Parathyroid adenoma (tissue), 2 donors: ENCODE data around the gene CD46.
"Not testable (repeated sequence)": the region's sequence is repeated elsewhere in the genome, so short reads cannot be mapped to it uniquely, and the experiment has no call there.

Source experiments
- H2AFZ ChIP-seq: fragments of 300-600 bp; sonication (generic); one replicate; pipeline ENCODE4 v1.7.0; 2017; ENCODE audit warnings: antibody characterized with exemption, mild to moderate bottlenecking
- H3K27ac ChIP-seq: fragments of 300-600 bp; sonication (generic); one replicate; pipeline ENCODE4 v1.7.0; 2017
- H3K27me3 ChIP-seq: fragments of 300-600 bp; sonication (generic); one replicate; pipeline ENCODE4 v1.7.0; 2017; ENCODE audit warnings: low read length; ENCODE audit not compliant: control insufficient read depth, insufficient read depth
- H3K36me3 ChIP-seq: fragments of 300-600 bp; sonication (generic); one replicate; pipeline ENCODE4 v1.7.0; 2017; ENCODE audit warnings: low read length; ENCODE audit not compliant: control insufficient read depth, insufficient read depth
- H3K4me1 ChIP-seq: fragments of 300-600 bp; sonication (generic); one replicate; pipeline ENCODE4 v1.7.0; 2017; ENCODE audit warnings: control low read depth
- H3K4me2 ChIP-seq: fragments of 300-600 bp; sonication (generic); one replicate; pipeline ENCODE4 v1.7.0; 2017; ENCODE audit warnings: low read length
- H3K4me3 ChIP-seq: fragments of 300-600 bp; sonication (generic); one replicate; pipeline ENCODE4 v1.7.0; 2017; ENCODE audit warnings: low read depth, low read length
- H3K79me2 ChIP-seq: fragments of 300-600 bp; sonication (generic); one replicate; pipeline ENCODE4 v1.7.0; 2017; ENCODE audit warnings: control low read depth
- H3K9ac ChIP-seq: fragments of 300-600 bp; sonication (generic); one replicate; pipeline ENCODE4 v1.7.0; 2017; ENCODE audit warnings: mild to moderate bottlenecking
- H3K9me3 ChIP-seq: fragments of 300-600 bp; sonication (generic); one replicate; pipeline ENCODE4 v1.7.0; 2017; ENCODE audit warnings: low read length; ENCODE audit not compliant: control insufficient read depth
- CTCF ChIP-seq: fragments of 300-600 bp; sonication (generic); IDR thresholded peaks from one replicate; pipeline ENCODE4 v1.7.0; 2017; ENCODE audit warnings: antibody characterized with exemption, mild to moderate bottlenecking
- donor health status: primary hyperparathyroidism.

Gene CD46

GRCh38 chr1:207713529-207713928, 38.3 kb upstream of the CD46 start:
- no peak for TF ChIP-seq CTCF
- H3K27ac ChIP-seq: no peak overlapping the region
- no peak overlapping the region for H3K4me3 ChIP-seq
- H3K4me2 ChIP-seq: no peak overlapping the region
- no peaks in the 10 kb centered on the region for H3K27me3 ChIP-seq
- no peaks in the 10 kb centered on the region for H3K9me3 ChIP-seq
- no peaks in the 10 kb centered on the region for H3K36me3 ChIP-seq
- H3K79me2 ChIP-seq: no peaks in the 10 kb centered on the region
- no peak overlapping the region for H3K9ac ChIP-seq
- H3K4me1 ChIP-seq: no peaks in the 10 kb centered on the region
- H2AFZ ChIP-seq: no peak overlapping the region

GRCh38 chr1:207719234-207719633, 32.6 kb upstream of the CD46 start:
- Histone ChIP-seq H3K4me3 (no peak overlapping the region), H3K9ac (no peak overlapping the region), H2AFZ (no peak overlapping the region), H3K79me2 (no peaks in the 10 kb centered on the region), H3K4me1 (no peaks in the 10 kb centered on the region), H3K27ac (no peak overlapping the region), H3K4me2 (no peak overlapping the region), H3K9me3 (no peaks in the 10 kb centered on the region), H3K36me3 (no peaks in the 10 kb centered on the region), H3K27me3 (no peaks in the 10 kb centered on the region)
- TF ChIP-seq CTCF: no peak

GRCh38 chr1:207728200-207728858, 23.5 kb upstream of the CD46 start:
- not testable (repeated sequence) for H2AFZ ChIP-seq, H3K4me1 ChIP-seq, H3K4me2 ChIP-seq, H3K36me3 ChIP-seq, H3K9ac ChIP-seq, H3K9me3 ChIP-seq, H3K79me2 ChIP-seq, H3K27ac ChIP-seq, H3K27me3 ChIP-seq, H3K4me3 ChIP-seq

GRCh38 chr1:207737503-207738157, 14.2 kb upstream of the CD46 start:
- not testable (repeated sequence) for H3K36me3 ChIP-seq, H3K4me2 ChIP-seq, H3K4me1 ChIP-seq, H3K9ac ChIP-seq, H3K27ac ChIP-seq, H3K4me3 ChIP-seq, H3K27me3 ChIP-seq, H2AFZ ChIP-seq, H3K9me3 ChIP-seq, H3K79me2 ChIP-seq

GRCh38 chr1:207738158-207738659, 13.6 kb upstream of the CD46 start:
- not testable (repeated sequence) for H3K4me1 ChIP-seq, H3K4me2 ChIP-seq, H3K9me3 ChIP-seq, H3K27me3 ChIP-seq, H2AFZ ChIP-seq, H3K79me2 ChIP-seq, H3K9ac ChIP-seq, H3K27ac ChIP-seq, H3K4me3 ChIP-seq, H3K36me3 ChIP-seq

GRCh38 chr1:207740207-207740606, 11.6 kb upstream of the CD46 start:
- Histone ChIP-seq H2AFZ (no peak overlapping the region), H3K4me1 (no peaks in the 10 kb centered on the region), H3K4me3 (no peak overlapping the region), H3K36me3 (no peaks in the 10 kb centered on the region), H3K27me3 (no peaks in the 10 kb centered on the region), H3K79me2 (no peaks in the 10 kb centered on the region), H3K9ac (no peak overlapping the region), H3K4me2 (no peak overlapping the region), H3K9me3 (no peaks in the 10 kb centered on the region), H3K27ac (no peak overlapping the region)
- TF ChIP-seq CTCF: no peak
